Uterus (tissue), 4 donors: ENCODE measurements around the gene C16orf95. TPM values are rescaled to one million over a fixed set of nuclear protein-coding genes. Genes with fewer than 3 reads are reported as not detected.
"Not testable (repeated sequence)": the region's sequence is repeated elsewhere in the genome, so short reads cannot be mapped to it uniquely, and the experiment has no call there.

Experiments
- DNase-seq, 2 donors: peaks; one replicate each; pipeline ENCODE4 v3.0.0-alpha.2; 2019 to 2020
- H3K27ac ChIP-seq, 2 donors: fragments of 200-600 bp; sonication (generic); 1 replicate in 1 of 2; 2 replicates in 1 of 2; pipeline ENCODE4 v1.5.1; 2016 to 2018
- H3K27me3 ChIP-seq, 2 donors: fragments of 200-600 bp; sonication (generic); one replicate each; pipeline ENCODE4 v1.5.1; 2018 to 2019; ENCODE audit warnings: control low read depth in 1 of 2
- H3K36me3 ChIP-seq, 2 donors: fragments of 200-600 bp; sonication (generic); one replicate each; pipeline ENCODE4 v1.5.1; 2019; ENCODE audit warnings: control low read depth in 1 of 2
- H3K4me1 ChIP-seq, 2 donors: fragments of 200-600 bp; sonication (generic); one replicate each; pipeline ENCODE4 v1.5.1; 2018 to 2019; ENCODE audit warnings: control low read depth in 1 of 2
- H3K4me3 ChIP-seq, 2 donors: fragments of 200-600 bp; sonication (generic); 1 replicate in 1 of 2; 2 replicates in 1 of 2; pipeline ENCODE4 v1.5.1; 2018 to 2019; ENCODE audit warnings: mild to moderate bottlenecking in 1 of 2
- H3K9me3 ChIP-seq, 2 donors: fragments of 200-600 bp; sonication (generic); one replicate each; pipeline ENCODE4 v1.5.1; 2019; ENCODE audit warnings: control low read depth in 1 of 2
- CTCF ChIP-seq, 4 experiments: fragments of 200-600 bp in 2 of 4; fragments of 450-650 bp in 2 of 4; sonication (generic) in 2 of 4; IDR thresholded peaks; one replicate each; pipeline ENCODE4 v1.5.1; 2016 to 2019; ENCODE audit warnings: antibody characterized with exemption in 4 of 4, mild to moderate bottlenecking in 2 of 4, moderate library complexity in 1 of 4
- POLR2A ChIP-seq, 2 donors: fragments of 450-650 bp; IDR thresholded peaks; one replicate each; pipeline ENCODE4 v1.6.1; 2016; ENCODE audit warnings: antibody characterized with exemption in 2 of 2, mild to moderate bottlenecking in 1 of 2, moderate library complexity in 1 of 2
- intact Hi-C: fragments of 100-400 bp; cut with DNase I; formaldehyde crosslinking; loops from one replicate; pipeline ENCODE4 v1.15.1; 2023; ENCODE audit warnings: low total_unique reads
- total RNA-seq, 4 donors: library from RNA; depleted of rRNA in 3 of 4; stranded (reverse); fragments of >200 nt in 3 of 4; gene quantifications; one replicate each; pipeline versions ENCODE4 v1.1.0 to v1.2.4, GENCODE V29; 2014 to 2023
- donor health status: DM: yes; HTN: yes; CAD: no.

The C16orf95 gene
- total RNA-seq, 4 donors from 2014 or later: 3.2 to 4.2 TPM; not detected in 2

GRCh38 chr16:87259431-87259830 is 57.8 kb downstream of the C16orf95 start:
- no peaks in the 10 kb centered on the region for H3K27me3 ChIP-seq
- no peak overlapping the region for H3K4me3 ChIP-seq
- DNase-seq: no peak
- TF ChIP-seq CTCF (IDR thresholded peaks at IDR 0.05) (no peak), POLR2A (IDR thresholded peaks at IDR 0.05) (no peak)
- no peaks in the 10 kb centered on the region for H3K9me3 ChIP-seq
- intact Hi-C loops: no loop called here
- H3K36me3 ChIP-seq: no peaks in the 10 kb centered on the region
- H3K27ac ChIP-seq: no peak overlapping the region
- no peaks in the 10 kb centered on the region for H3K4me1 ChIP-seq

GRCh38 chr16:87258653-87259052 is 58.5 kb downstream of the C16orf95 start:
- DNase-seq, H3K9me3 ChIP-seq, H3K4me3 ChIP-seq, H3K27me3 ChIP-seq, H3K36me3 ChIP-seq, H3K27ac ChIP-seq, intact Hi-C loops, H3K4me1 ChIP-seq: not testable (repeated sequence)

DNA sequence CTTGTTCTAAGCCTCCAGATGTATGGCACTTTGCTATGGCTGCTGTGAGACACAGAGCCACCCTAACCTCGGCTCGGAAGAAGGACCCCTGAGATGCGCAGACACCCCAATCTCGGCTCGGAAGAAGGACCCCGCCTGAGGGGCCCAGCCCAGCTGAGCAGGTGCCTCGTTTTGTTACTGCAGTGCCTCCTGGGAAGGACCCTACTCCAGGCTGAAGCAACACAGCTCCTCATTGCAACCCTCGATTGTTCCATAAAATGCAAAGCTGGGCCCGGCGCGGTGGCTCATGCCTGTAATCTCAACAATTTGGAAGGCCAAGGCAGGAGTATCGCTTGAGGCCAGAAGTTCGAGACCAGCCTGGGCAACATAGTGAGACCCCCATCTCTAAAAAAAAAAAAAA is 61.3 kb downstream of the C16orf95 start:
- Histone ChIP-seq H3K27me3 (no peaks in the 10 kb centered on the region), H3K4me1 (no peaks in the 10 kb centered on the region), H3K27ac (no peak overlapping the region), H3K4me3 (no peak overlapping the region), H3K9me3 (no peaks in the 10 kb centered on the region), H3K36me3 (no peaks in the 10 kb centered on the region)
- DNase-seq: no peak
- TF ChIP-seq POLR2A (IDR thresholded peaks at IDR 0.05): no peak
- no peak for TF ChIP-seq CTCF (IDR thresholded peaks at IDR 0.05)
- intact Hi-C loops: no loop called here

GRCh38 chr16:87254734-87255133 is 62.5 kb downstream of the C16orf95 start:
- intact Hi-C loops: no loop called here
- Histone ChIP-seq H3K4me3 (no peak overlapping the region), H3K9me3 (no peaks in the 10 kb centered on the region), H3K27me3 (no peaks in the 10 kb centered on the region), H3K36me3 (no peaks in the 10 kb centered on the region), H3K27ac (no peak overlapping the region), H3K4me1 (no peaks in the 10 kb centered on the region)
- no peak for DNase-seq
- no peak for TF ChIP-seq POLR2A (IDR thresholded peaks at IDR 0.05)
- TF ChIP-seq CTCF (IDR thresholded peaks at IDR 0.05): no peak

DNA sequence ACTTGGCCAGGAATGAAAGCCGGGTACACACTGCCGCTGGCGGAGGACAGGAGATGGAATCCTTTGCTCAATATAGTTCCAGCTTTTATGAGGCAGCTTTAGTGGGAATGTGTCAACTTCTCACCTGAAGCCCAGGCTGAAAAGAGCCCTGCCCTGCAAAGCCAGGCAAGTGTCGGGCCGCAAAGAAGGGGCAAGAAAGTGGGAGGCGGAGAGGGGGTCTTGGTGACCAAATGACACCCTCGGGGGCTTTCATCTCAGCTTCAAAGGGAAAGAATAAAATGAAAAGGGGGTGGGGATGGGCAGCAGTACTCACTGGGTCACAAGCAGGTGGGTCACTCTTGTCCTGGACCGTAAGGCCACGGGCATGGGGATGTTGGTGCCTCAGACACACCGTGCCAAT is 62.9 kb downstream of the C16orf95 start:
- no peak overlapping the region for H3K27ac ChIP-seq
- no peaks in the 10 kb centered on the region for H3K36me3 ChIP-seq
- intact Hi-C loops: no loop called here
- H3K4me1 ChIP-seq: no peaks in the 10 kb centered on the region
- TF ChIP-seq CTCF (IDR thresholded peaks at IDR 0.05) (no peak), POLR2A (IDR thresholded peaks at IDR 0.05) (no peak)
- no peak for DNase-seq
- H3K4me3 ChIP-seq: no peak overlapping the region
- no peaks in the 10 kb centered on the region for H3K27me3 ChIP-seq
- no peaks in the 10 kb centered on the region for H3K9me3 ChIP-seq

GRCh38 chr16:87253536-87253935 is 63.7 kb downstream of the C16orf95 start:
- Histone ChIP-seq H3K27me3 (no peaks in the 10 kb centered on the region), H3K4me3 (no peak overlapping the region), H3K36me3 (no peaks in the 10 kb centered on the region), H3K4me1 (no peaks in the 10 kb centered on the region), H3K27ac (no peak overlapping the region), H3K9me3 (no peaks in the 10 kb centered on the region)
- DNase-seq: no peak
- intact Hi-C loops: no loop called here
- TF ChIP-seq POLR2A (IDR thresholded peaks at IDR 0.05) (no peak), CTCF (IDR thresholded peaks at IDR 0.05) (no peak)
